Cardiac septum (tissue), 1 donor: ENCODE results near the gene ATAD2B. TPM values are rescaled to one million over a fixed set of nuclear protein-coding genes. Genes with fewer than 3 reads are reported as not detected.

Experiments used
- DNase-seq: peaks from one replicate; pipeline ENCODE4 v3.0.0-alpha.2; 2020; ENCODE audit warnings: low spot score
- intact Hi-C: fragments of 100-400 bp; cut with DNase I; formaldehyde crosslinking; loops from one replicate; pipeline ENCODE4 v1.14.0; 2022
- total RNA-seq: library from RNA; stranded (reverse); fragmentation: NEBNext Ultra II Directional; extraction: Animal tissue kit (Norgen Biotek cat#: 25700); gene quantifications from one replicate; pipeline ENCODE4 v1.2.1, GENCODE V29; 2021
- donor health status: DM: no; HTN: no; CAD: no.

The ATAD2B gene
- total RNA-seq, 1 donor from 2014 or later = 14.3 TPM

GRCh38 chr2:23843051-23843976, 83.6 kb downstream of the ATAD2B start:
- intact Hi-C loops = no loop called here
- no peak for DNase-seq

- intact Hi-C loops = no loop called here
- DNase-seq = no peak
Measured at GRCh38 chr2:23839919-23840578, 86.9 kb downstream of the ATAD2B start.

- no peak for DNase-seq
- intact Hi-C loops = no loop called here
Measured at GRCh38 chr2:23838996-23839395, 87.9 kb downstream of the ATAD2B start.

GRCh38 chr2:23838581-23838980, 88.3 kb downstream of the ATAD2B start:
- intact Hi-C loops = no loop called here
- no peak for DNase-seq

GRCh38 chr2:23837871-23838270, 89.1 kb downstream of the ATAD2B start:
- no peak for DNase-seq
- intact Hi-C loops = no loop called here

GRCh38 chr2:23836971-23837565, 89.9 kb downstream of the ATAD2B start:
- intact Hi-C loops = no loop called here

GRCh38 chr2:23836505-23836904, 90.4 kb downstream of the ATAD2B start:
- intact Hi-C loops = no loop called here

More at GRCh38 chr2:23836971-23837565, 89.9 kb downstream of the ATAD2B start:
- no peak for DNase-seq

GRCh38 chr2:23835988-23836387, 90.9 kb downstream of the ATAD2B start:
- intact Hi-C loops = no loop called here
- no peak for DNase-seq

More at GRCh38 chr2:23836505-23836904, 90.4 kb downstream of the ATAD2B start:
- no peak for DNase-seq

- DNase-seq = no peak
- intact Hi-C loops = no loop called here
Measured at GRCh38 chr2:23835423-23835822, 91.5 kb downstream of the ATAD2B start.

- intact Hi-C loops = no loop called here
- no peak for DNase-seq
Measured at GRCh38 chr2:23828986-23829385, 97.9 kb downstream of the ATAD2B start.

- DNase-seq = no peak
- intact Hi-C loops = no loop called here
Measured at GRCh38 chr2:23828256-23828980, 98.5 kb downstream of the ATAD2B start.

GRCh38 chr2:23827287-23827686, 99.6 kb downstream of the ATAD2B start:
- intact Hi-C loops = no loop called here
- no peak for DNase-seq

GRCh38 chr2:23826771-23827170, 100.2 kb downstream of the ATAD2B start:
- intact Hi-C loops = no loop called here
- DNase-seq = no peak

- no peak for DNase-seq
- intact Hi-C loops = no loop called here
Measured at GRCh38 chr2:23826040-23826439, 100.9 kb downstream of the ATAD2B start.

- DNase-seq = no peak
Measured at GRCh38 chr2:23824777-23825212, 102.1 kb downstream of the ATAD2B start.

GRCh38 chr2:23823863-23824262, 103.1 kb downstream of the ATAD2B start:
- intact Hi-C loops = loop anchor here (1.0 kb wide), 1 partner anchor 260 kb away; the partner anchor contains the start of gene TP53I3
- no peak for DNase-seq

More at GRCh38 chr2:23824777-23825212, 102.1 kb downstream of the ATAD2B start:
- intact Hi-C loops = loop anchor here (1.0 kb wide), 1 partner anchor 260 kb away; the partner anchor contains the start of gene TP53I3

GRCh38 chr2:23814963-23815362, 112.0 kb downstream of the ATAD2B start:
- DNase-seq = no peak
- intact Hi-C loops = no loop called here

GRCh38 chr2:23813438-23813837, 113.5 kb downstream of the ATAD2B start:
- no peak for DNase-seq
- intact Hi-C loops = no loop called here

- DNase-seq = no peak
- intact Hi-C loops = no loop called here
Measured at GRCh38 chr2:23809150-23809549, 117.8 kb downstream of the ATAD2B start.
